HG02884 (cell line): ENCODE measurements around the gene TOR1A.
"Not testable (repeated sequence)": the region's sequence is repeated elsewhere in the genome, so short reads cannot be mapped to it uniquely, and the experiment has no call there.

Experiments
- ATAC-seq: cut with Tn5 transposase; IDR thresholded peaks from one replicate; pipeline ENCODE4 v1.9.1; 2021; ENCODE audit warnings: mild to moderate bottlenecking, moderate library complexity; ENCODE audit not compliant: unreplicated experiment

TOR1A gene

GRCh38 chr9:129822898-129823541 lies 916 bp downstream of the TOR1A start:
- ATAC-seq = no peak

GRCh38 chr9:129816501-129817435 lies 7.2 kb downstream of the TOR1A start:
- ATAC-seq = no peak

GRCh38 chr9:129815278-129815677 lies 8.7 kb downstream of the TOR1A start:
- ATAC-seq = no peak

GRCh38 chr9:129814432-129815223 lies 9.3 kb downstream of the TOR1A start:
- ATAC-seq = no peak

GRCh38 chr9:129813661-129814060 lies 10.3 kb downstream of the TOR1A start:
- ATAC-seq = no peak

- no peak for ATAC-seq
These were observed 11.6 kb downstream of the TOR1A start for GRCh38 chr9:129812385-129812784.

- ATAC-seq = no peak
These were observed 12.0 kb downstream of the TOR1A start for GRCh38 chr9:129811967-129812363.

GRCh38 chr9:129810788-129811187 lies 13.1 kb downstream of the TOR1A start:
- ATAC-seq = no peak

GRCh38 chr9:129810116-129810515 lies 13.8 kb downstream of the TOR1A start:
- no peak for ATAC-seq

- ATAC-seq = no peak
These were observed 14.6 kb downstream of the TOR1A start for GRCh38 chr9:129809346-129809745.

- no peak for ATAC-seq
These were observed 17.9 kb downstream of the TOR1A start for GRCh38 chr9:129806061-129806460.

GRCh38 chr9:129803676-129804060 lies 20.3 kb downstream of the TOR1A start:
- peak; percentile 10 for ATAC-seq

GRCh38 chr9:129802833-129803675 lies 20.9 kb downstream of the TOR1A start, which contains the start of gene TOR1B:
TSS of gene TOR1B (plus strand) at chr9:129803184. CDS start at chr9:129803213, 29 bp downstream.
- peak; percentile 84 for ATAC-seq

GRCh38 chr9:129801504-129801903 lies 22.4 kb downstream of the TOR1A start:
- ATAC-seq = no peak

GRCh38 chr9:129798973-129799372 lies 25.0 kb downstream of the TOR1A start:
- no peak for ATAC-seq

GRCh38 chr9:129796029-129796428 lies 27.9 kb downstream of the TOR1A start:
- not testable (repeated sequence) for ATAC-seq

GRCh38 chr9:129794549-129794948 lies 29.4 kb downstream of the TOR1A start:
- no peak for ATAC-seq

- ATAC-seq = no peak
These were observed 37.5 kb downstream of the TOR1A start for GRCh38 chr9:129786481-129786880.

GRCh38 chr9:129785866-129786265 lies 38.1 kb downstream of the TOR1A start:
- no peak for ATAC-seq

- not testable (repeated sequence) for ATAC-seq
These were observed 39.0 kb downstream of the TOR1A start for GRCh38 chr9:129784970-129785369.
